ENCODE results near the gene LILRB4.
"Not testable (repeated sequence)": the region's sequence is repeated elsewhere in the genome, so short reads cannot be mapped to it uniquely, and the experiment has no call there.

LILRB4 gene

GRCh38 chr19:54697716-54698115 is 34.9 kb downstream of the LILRB4 start:
- DNase-seq = not testable (repeated sequence)

GRCh38 chr19:54704928-54705327 is 42.1 kb downstream of the LILRB4 start:
- DNase-seq = no peak

GRCh38 chr19:54707962-54708361 is 45.2 kb downstream of the LILRB4 start:
- no peak for DNase-seq

- DNase-seq = no peak
Observed at GRCh38 chr19:54708781-54709180, 46.0 kb downstream of the LILRB4 start.

GRCh38 chr19:54709212-54709948 is 46.6 kb downstream of the LILRB4 start:
- no peak for DNase-seq

- not testable (repeated sequence) for DNase-seq
Observed at GRCh38 chr19:54709956-54710355, 47.2 kb downstream of the LILRB4 start.

Measured in right hindlimb (tissue), 1 donor.